ENCODE data around the gene EXOC4. TPM values are rescaled to one million over a fixed set of nuclear protein-coding genes. Genes with fewer than 3 reads are reported as not detected.

Gene EXOC4
- total RNA-seq, 1 donor from 2014 or later = 41.3 TPM

DNA sequence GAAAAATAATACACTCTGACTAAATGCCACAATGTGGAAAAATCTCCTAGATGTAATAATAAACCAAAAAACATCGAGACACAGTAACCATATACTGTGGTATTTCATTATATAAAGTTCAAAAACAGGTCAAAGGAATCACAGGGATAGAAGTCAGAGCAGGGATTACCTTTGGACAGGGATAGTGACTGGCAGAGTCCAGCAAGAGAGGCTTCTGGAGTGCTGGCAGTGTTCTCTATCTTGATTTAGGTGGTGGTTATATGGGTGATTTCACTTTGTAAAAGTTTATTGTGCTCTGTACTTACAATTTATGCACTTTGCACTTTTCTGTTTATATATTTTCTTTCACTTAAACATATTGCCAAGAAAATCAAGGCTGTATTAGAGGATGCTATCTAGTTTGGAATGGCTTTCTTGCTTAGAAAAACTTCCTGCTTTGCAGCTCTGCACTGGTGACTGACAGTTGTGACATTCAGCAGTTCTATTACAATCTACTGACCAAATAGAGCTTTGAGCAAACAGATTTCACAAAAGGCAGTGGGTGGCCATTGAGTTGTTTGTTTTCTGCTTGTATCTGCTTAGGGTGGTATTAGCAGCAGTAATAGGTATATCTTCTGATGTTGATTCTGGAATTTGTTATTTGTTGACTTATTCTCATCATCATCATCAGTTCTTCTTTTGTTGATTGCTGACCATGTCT lies 610.6 kb downstream of the EXOC4 start:
- TF ChIP-seq, protein P1, sequence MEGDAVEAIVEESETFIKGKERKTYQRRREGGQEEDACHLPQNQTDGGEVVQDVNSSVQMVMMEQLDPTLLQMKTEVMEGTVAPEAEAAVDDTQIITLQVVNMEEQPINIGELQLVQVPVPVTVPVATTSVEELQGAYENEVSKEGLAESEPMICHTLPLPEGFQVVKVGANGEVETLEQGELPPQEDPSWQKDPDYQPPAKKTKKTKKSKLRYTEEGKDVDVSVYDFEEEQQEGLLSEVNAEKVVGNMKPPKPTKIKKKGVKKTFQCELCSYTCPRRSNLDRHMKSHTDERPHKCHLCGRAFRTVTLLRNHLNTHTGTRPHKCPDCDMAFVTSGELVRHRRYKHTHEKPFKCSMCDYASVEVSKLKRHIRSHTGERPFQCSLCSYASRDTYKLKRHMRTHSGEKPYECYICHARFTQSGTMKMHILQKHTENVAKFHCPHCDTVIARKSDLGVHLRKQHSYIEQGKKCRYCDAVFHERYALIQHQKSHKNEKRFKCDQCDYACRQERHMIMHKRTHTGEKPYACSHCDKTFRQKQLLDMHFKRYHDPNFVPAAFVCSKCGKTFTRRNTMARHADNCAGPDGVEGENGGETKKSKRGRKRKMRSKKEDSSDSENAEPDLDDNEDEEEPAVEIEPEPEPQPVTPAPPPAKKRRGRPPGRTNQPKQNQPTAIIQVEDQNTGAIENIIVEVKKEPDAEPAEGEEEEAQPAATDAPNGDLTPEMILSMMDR (conservative IDR thresholded peaks at IDR 0.05; ENCODE audit: low read depth, low read length) = no peak
- no peak for DNase-seq (ENCODE audit: low read depth)
- H3K4me3 ChIP-seq (ENCODE audit: low read depth, low read length) = no peak overlapping the region

DNA sequence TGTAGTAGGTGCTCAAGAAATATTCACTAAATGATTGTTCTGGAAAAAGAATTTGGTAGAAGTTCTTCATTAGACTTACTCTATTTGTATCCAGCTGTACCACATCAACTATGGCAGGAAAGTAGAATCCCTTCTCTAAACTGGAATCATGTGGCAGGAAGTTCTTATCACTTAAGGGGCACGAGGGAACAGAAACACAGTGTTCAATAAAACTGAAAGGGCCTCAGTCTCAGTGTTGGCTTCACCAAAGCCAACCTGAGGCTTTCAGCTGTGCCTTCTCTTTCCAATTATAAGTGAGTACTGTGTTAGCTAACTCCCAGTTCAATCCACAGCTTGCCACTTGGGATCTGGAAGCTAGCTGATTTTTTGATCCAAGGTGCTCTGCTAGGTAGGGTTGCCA lies 616.7 kb downstream of the EXOC4 start:
- TF ChIP-seq, protein P1 (conservative IDR thresholded peaks at IDR 0.05; ENCODE audit: low read depth, low read length) = no peak
- H3K4me3 ChIP-seq (ENCODE audit: low read depth, low read length) = no peak overlapping the region
- no peak for DNase-seq (ENCODE audit: low read depth)

DNA sequence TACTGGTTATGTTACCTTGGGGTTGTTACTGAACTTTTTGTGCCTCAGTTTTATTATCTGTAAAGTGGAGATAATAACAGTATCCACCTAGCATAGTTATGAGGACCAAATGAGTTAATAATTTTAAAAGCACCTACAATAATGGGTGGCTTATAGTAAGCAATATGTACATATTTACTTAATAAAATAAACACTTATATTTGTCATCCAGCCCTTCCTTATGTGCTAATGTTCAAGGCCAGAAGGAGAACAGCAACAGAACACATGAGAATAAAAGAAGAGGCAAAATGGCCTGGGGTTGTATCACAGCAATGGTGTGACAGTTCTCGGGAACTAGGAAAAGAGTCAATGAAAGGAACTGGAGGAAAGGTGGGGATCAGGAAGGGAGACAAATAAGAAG lies 618.9 kb downstream of the EXOC4 start:
- DNase-seq (ENCODE audit: low read depth) = no peak
- TF ChIP-seq, protein P1 (conservative IDR thresholded peaks at IDR 0.05; ENCODE audit: low read depth, low read length) = no peak
- H3K4me3 ChIP-seq (ENCODE audit: low read depth, low read length) = no peak overlapping the region

- no peak overlapping the region for H3K4me3 ChIP-seq (ENCODE audit: low read depth, low read length)
Observed at GRCh38 chr7:133873187-133873586, 620.3 kb downstream of the EXOC4 start.

DNA sequence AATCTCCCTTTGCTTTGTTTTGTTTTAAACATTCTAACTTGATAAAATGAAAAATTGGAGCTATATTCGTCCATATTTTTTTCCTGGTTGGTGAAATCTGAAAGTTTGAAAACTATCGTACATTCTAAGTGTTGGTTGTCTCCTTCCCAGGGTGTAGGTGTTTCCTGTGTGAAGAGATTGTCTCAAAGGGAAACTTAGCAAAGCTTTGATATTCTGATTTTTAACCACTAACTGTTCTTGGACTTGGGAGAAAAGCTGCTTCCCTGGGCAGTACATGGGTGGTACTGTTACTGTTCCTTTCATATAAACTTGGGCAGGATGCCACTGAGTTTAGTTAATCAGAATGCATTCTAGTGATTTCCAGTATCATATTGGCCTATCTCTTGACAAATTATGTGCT lies 620.8 kb downstream of the EXOC4 start:
- no peak for DNase-seq (ENCODE audit: low read depth)
- TF ChIP-seq, protein P1 (conservative IDR thresholded peaks at IDR 0.05; ENCODE audit: low read depth, low read length) = no peak
- H3K4me3 ChIP-seq (ENCODE audit: low read depth, low read length) = no peak overlapping the region

More at GRCh38 chr7:133873187-133873586, 620.3 kb downstream of the EXOC4 start:
- DNase-seq (ENCODE audit: low read depth) = no peak
- TF ChIP-seq, protein P1 (conservative IDR thresholded peaks at IDR 0.05; ENCODE audit: low read depth, low read length) = no peak

- DNase-seq (ENCODE audit: low read depth) = no peak
- TF ChIP-seq, protein P1 (conservative IDR thresholded peaks at IDR 0.05; ENCODE audit: low read depth, low read length) = no peak
- H3K4me3 ChIP-seq (ENCODE audit: low read depth, low read length) = no peak overlapping the region
Observed at GRCh38 chr7:133883591-133883990, 630.7 kb downstream of the EXOC4 start.

DNA sequence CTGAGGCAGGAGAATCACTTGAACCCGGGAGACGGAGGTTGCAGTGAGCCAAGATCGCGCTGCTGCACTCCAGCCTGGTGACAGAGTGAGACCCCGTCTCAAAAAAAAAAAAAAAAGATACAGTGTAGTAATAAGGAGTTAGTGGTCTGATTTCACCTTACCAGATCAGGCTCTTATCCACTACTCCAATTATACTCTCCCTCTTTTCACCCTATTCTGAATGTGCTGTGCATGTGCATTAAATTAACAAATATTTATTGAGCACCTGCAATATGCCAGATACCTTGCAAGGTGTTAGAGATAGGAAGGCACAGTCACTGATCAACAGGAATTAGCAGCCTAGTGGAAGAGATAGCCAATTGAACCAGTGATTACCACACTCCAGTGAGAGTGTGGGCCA lies 632.3 kb downstream of the EXOC4 start:
- DNase-seq (ENCODE audit: low read depth) = no peak
- TF ChIP-seq, protein P1 (conservative IDR thresholded peaks at IDR 0.05; ENCODE audit: low read depth, low read length) = no peak

More for the DNA sequence above, 632.3 kb downstream of the EXOC4 start:
- H3K4me3 ChIP-seq (ENCODE audit: low read depth, low read length) = no peak overlapping the region
